A673 (cell line): ENCODE measurements around the gene PDE4B.

Experiments used
- CTCF ChIP-seq: fragments of 300-800, 200-600 bp; sonication (generic); conservative IDR thresholded peaks from 2 replicates; pipeline ENCODE4 v1.5.1; 2017; ENCODE audit warnings: low read depth, mild to moderate bottlenecking, antibody characterized with exemption, low read length, moderate library complexity, mixed read lengths
- EZH2 ChIP-seq: fragments of 200-600 bp; sonication (generic); IDR thresholded peaks from 2 replicates; pipeline ENCODE4 v1.6.1; 2017; ENCODE audit warnings: borderline replicate concordance, low read depth, mild to moderate bottlenecking, mixed read lengths, antibody characterized with exemption, low read length; ENCODE audit not compliant: poor library complexity, severe bottlenecking

GRCh38 chr1:66311628-66312027, 518.9 kb downstream of the PDE4B start:
- no peak for TF ChIP-seq CTCF
- no peak for TF ChIP-seq EZH2
